ENCODE data around the gene GAL.
"Not testable (repeated sequence)": the region's sequence is repeated elsewhere in the genome, so short reads cannot be mapped to it uniquely, and the experiment has no call there.

GAL gene
- total RNA-seq: 0.43 to 77.9 (median 2.0) reads per million in 18 experiments

DNA sequence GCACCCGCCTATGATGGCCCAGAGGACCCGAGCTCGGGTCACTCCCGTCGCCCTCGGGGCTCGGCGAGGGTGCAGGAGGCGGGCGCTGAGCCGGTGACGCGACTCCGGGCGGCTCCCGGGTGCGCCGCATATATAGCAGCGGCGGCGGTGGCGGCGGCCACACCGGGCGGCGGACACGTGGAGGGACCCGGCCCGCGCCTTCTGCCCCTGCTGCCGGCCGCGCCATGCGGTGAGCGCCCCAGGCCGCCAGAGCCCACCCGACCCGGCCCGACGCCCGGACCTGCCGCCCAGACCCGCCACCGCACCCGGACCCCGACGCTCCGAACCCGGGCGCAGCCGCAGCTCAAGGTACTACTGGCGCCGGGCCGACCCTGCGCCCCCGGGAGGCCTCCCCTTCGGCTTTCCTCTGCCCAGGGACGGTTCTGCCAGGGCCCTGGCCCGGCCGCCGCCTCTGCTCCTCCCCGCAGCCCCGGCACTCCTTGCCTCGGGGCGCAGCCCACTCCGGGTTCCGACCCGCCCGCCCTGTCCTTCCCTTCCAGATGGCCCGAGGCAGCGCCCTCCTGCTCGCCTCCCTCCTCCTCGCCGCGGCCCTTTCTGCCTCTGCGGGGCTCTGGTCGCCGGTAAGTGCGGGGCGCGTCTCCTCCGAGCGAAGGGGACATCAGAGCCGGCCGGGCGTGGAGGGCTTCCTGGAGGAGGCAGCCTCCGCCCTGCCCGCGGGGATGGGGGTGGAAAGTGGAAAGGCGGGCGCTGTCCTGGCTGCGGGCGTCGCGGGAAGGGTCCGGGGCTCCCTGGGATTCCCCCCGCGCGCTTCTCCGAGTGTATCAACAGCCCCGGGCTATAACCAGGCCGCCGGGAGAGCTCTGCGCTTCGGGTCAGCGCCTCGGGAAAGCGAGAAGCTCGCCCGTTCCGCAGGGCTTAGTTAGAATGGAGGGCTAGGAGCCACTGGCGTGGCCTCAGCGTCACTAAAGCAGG is at the start of gene GAL:
Gene GAL, plus strand, starts transcription at position 160 of the 972 bp plus-strand sequence. Its CDS starts 380 bp downstream, at position 540.
- peak in 1 of 2 donors; percentile 6 for DNase-seq

- DNase-seq: not testable (repeated sequence)
These were observed 49.7 kb upstream of the GAL start for GRCh38 chr11:68634606-68635005.

- DNase-seq: not testable (repeated sequence)
These were observed 49.2 kb upstream of the GAL start for GRCh38 chr11:68635172-68635571.

DNA sequence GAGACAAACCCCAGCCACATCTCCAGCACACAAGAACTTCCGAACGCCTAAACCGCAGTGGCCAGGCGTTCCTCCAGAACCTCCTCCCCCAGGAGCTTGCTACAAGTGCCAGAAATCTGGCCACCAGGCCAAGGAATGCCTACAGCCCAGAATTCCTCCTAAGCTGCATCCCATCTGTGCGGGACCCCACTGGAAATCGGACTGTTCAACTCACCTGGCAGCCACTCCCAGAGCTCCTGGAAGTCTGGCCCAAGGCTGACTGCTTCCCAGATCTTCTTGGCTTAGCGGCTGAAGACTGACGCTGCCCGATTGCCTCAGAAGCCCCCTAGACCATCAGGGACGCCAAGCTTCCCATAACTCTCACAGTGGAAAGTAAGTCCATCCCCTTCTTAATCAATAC is 48.5 kb upstream of the GAL start:
- not testable (repeated sequence) for DNase-seq

GRCh38 chr11:68639322-68639721 is 45.0 kb upstream of the GAL start:
- not testable (repeated sequence) for DNase-seq

DNA sequence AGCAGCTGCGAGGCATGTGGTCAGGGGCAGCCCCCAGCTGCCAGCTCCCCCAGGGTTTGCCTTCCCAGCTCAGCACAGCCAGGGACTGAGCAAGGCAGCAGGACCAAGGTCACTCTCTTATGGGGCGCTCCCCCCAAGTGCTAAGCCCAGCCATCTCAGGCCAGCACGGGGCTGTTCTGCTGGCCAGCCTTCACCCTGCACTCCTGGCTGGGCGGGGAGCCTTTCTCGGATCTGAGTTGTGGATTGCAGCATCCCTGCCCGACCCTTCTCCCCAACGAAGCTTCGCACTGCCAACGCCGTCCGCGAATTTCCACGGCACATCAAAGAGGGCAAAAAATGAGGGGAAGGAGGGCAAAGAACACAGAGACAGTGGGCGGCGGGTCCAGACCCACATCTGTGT is 42.5 kb upstream of the GAL start:
- no peak for DNase-seq

- DNase-seq: no peak
These were observed 40.8 kb upstream of the GAL start for GRCh38 chr11:68643585-68643984.

GRCh38 chr11:68646832-68647231 is 37.5 kb upstream of the GAL start:
- DNase-seq: no peak

GRCh38 chr11:68649851-68650555 is 34.3 kb upstream of the GAL start:
- no peak for DNase-seq

DNA sequence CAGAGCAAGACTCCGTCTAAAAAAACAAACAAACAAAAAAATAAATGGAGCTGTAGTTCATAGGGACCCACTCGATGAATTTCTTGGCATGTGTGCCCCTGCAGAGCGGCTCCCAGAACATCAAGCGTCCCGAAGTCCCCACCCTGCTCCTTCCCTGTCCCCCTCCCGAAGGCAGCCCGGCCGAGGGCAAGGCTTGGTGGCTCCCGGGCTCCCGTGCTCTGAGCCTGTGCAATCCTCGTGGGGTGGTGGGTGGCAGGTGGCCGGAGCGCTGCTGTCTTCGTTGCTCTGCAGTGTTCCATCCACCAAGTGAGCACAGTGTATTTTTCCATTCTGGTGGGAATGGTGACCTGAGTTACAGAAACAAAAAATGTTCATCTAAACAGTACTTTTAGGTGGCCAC is 33.5 kb upstream of the GAL start:
- no peak for DNase-seq

DNA sequence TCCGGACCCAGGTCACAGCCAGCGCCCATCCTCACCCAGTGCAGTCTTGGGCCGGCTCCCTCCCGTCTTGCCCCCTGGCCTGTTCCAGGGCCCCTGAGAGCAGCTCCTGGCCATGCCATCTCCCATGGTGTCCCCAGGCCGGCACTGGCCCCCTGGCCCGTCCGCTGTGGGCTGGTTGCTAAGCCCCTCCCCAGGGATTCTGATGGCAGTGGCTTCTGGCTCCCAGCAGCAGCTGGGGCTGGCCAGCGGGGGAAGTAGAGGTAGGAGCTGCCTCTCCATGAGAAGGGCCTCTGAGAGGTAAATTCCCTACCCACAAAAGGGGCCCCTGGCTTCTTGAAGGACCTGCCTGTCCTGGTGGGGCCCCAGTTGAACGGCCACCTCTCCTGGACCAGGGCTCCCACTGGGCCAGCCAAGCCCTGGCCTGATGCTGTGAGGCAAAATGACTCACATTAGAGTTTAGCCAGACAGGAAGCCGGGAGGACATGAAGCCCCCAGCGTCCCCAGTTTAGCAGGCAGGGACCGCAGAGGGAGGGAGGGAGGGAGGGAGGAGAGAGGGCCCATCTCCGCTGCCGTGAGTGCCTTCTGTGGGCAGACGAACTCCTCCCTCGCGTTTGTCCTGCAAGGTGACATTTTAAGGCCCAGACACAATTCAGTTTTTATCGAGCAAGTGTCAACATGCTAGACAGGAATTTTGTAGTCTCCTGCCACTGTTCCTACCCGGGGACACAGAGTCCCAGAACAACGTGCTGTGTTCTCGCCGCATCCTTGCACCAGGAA is 32.9 kb upstream of the GAL start:
- no peak for DNase-seq

DNA sequence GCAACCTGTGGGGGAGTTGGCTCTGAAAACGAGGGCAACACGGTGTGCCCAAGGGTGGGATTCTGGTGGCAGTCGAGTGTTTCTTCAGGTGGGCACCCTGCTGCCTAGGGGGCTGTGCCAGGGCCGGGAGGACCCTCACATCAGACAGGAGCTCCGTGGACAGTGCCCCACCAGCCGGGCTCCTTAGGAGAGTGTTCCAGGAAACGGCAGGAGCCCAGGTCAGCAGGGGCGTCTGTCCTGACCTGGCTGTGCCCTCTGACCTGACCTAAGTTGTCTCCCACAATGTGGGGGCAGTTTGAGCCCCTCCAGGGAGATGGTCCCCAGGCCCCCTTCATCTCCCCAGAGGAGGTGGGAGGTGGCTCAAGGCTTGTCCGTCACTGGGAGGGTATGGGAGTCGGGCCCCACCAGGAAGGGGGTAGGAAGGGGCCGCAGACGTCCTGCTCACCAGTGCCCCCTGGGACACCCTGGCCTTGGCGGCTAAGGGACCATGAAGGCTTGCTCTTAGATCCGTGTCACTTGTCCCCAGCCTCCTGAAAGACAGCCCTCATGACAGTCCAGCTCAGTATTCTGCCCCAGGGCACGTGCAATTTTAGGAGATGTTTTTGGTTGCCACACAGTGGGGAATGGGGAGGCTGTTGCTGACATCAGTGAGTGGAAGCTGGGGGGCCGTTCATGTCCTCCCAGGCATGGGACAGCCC is 32.2 kb upstream of the GAL start:
- DNase-seq: no peak

DNA sequence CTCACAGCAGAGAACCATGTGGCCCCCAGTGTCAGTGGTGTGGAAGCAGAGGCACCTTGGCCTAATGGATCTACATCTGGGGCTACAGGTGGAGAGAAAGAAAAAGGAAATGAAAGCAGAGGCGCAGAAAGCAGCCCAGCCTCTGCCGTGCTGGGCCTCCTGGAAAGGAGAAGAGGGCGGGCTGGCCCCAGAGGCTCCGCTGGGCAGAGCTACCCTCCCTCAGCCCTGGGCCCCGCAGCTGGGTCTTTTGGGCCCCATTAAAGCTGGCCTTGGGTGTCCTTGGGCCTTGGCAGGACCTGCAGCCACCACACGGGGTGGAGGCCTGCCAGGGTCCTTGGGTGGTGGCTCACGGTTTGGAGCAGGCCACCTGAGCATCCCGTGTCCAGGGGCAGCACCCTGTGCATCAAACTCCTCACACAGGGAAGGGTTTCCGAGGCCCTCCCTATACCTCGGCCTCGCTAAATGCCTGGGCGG is 31.6 kb upstream of the GAL start:
- DNase-seq: no peak

- DNase-seq: no peak
These were observed 30.6 kb upstream of the GAL start for GRCh38 chr11:68653486-68654430.

- DNase-seq: no peak
These were observed 29.4 kb upstream of the GAL start for GRCh38 chr11:68654978-68655377.

DNA sequence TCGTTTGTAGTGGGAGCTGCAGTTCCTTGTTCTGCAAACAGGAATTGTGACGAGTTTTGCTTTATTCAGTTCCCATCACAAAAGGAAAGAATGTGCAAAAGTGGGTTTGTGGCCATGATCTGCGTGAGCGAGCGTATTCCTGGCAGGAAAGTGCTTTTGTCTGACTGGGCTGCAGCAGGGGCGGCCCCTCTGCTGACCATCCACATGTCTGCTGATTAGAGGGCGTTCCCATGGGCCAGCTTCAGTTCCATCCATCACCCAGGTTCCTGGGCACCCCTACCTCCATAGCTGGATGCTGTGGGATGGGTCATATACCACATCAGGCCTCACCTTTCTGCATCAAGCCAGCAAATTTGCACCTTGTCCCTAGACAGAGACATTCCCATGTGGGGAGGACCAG is 28.9 kb upstream of the GAL start:
- DNase-seq: no peak

GRCh38 chr11:68655806-68656205 is 28.5 kb upstream of the GAL start:
- DNase-seq: no peak

DNA sequence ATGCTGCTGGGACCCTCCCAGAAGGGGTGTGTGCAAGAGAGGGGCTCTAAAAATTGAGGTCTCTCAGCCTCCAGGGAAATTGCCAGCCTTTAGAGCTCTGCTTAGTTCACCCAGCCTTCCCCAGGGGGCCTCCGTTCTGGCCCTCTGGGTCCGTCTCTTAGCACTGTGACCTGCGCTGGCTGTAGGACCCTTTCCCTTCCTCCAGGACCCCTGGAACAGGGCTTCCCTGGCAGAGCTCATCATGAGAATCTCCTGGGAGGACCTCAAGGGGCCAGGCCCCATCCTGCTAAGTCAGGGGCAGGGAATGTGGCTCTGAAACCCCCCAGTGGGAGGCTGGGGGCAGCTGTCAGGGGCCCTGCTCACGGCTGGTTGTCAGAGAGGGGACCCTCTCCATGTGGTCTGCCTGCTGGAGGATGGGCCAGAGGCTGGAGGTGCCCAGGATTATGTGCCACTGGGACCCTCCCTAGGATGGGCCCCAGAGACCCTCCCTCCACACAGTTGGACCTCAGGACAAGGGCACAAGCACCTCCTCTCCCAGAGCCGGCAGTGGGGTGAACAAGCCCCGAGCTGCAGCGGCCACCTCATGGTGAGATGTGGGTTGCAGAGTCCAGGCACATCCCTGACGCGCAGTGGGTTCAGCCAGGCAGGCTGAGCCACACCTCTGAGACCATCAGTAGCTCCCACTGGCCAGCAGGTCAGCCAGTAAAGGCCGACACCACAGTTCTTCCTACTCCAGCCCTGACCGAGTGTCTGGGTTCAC is 27.1 kb upstream of the GAL start:
- DNase-seq: no peak

DNA sequence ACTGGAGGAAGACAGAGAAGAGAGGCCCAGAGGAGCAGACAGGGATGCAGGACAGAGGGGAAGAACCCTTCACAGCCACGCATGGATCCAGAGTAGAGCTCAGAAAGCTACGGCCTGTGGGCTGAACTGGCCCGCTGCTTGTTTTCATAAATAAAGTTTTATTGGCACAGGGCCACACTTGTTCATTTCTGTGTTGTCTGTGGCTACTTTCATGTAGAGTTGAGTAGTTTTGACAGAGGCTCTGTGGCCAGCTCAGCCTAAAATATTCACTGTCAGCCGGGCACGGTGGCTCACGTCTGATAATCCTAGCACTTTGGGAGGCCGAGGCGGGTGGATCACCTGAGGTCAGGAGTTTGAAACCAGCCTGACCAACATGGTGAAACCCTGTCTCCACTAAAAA is 26.2 kb upstream of the GAL start:
- DNase-seq: no peak

DNA sequence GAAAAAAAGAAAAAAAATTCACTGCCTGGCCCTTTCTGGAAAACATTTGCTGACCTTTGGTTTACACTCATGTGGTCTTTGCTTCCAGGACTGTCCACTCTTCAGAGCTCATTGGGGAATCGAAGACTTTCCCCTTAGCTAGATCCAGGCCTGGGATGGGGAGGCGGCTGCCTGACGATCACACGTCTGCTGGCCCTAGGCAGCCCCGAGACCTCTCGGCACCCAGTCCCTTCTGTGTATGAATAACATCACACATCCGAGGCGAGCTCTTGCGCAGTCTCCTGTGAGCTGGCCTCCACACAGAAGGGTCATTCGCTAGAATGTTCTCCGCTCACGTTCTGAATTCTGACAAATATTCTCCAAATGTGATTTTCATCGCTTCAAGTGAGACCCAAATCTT is 25.7 kb upstream of the GAL start:
- no peak for DNase-seq

Measured in inflammatory macrophage (primary cell).